BJ (cell line): ENCODE data around the gene INSL3. TPM values are rescaled to one million over a fixed set of nuclear protein-coding genes. Genes with fewer than 3 reads are reported as not detected.

ENCODE experiments used
- CTCF ChIA-PET: fragments of 350-600 bp; formaldehyde crosslinking; extraction: SDS; loops from one replicate; lab custom pipeline; 2021; ENCODE audit warnings: antibody characterized with exemption, inconsistent platforms; lab: Yijun Ruan, JAX
- POLR2A ChIA-PET: fragments of 300-600 bp; sonication (Branson Sonifier 250); formaldehyde crosslinking; extraction: SDS; loops from one replicate; lab custom pipeline; 2021; ENCODE audit warnings: antibody characterized with exemption; lab: Charles Lee
- DNase-seq: peaks from one replicate; pipeline ENCODE4 v3.0.0-alpha.2; 2011; ENCODE audit warnings: low read depth
- H3K27me3 ChIP-seq: 2 replicates; pipeline ENCODE4 v1.6.0; 2011; ENCODE audit warnings: low read length; ENCODE audit not compliant: control insufficient read depth, insufficient read depth
- H3K36me3 ChIP-seq: 2 replicates; pipeline ENCODE4 v1.5.1; 2011; ENCODE audit warnings: low read length; ENCODE audit not compliant: control insufficient read depth, insufficient read depth
- H3K4me3 ChIP-seq: 2 replicates; pipeline ENCODE4 v1.5.1; 2011; ENCODE audit warnings: low read depth, mild to moderate bottlenecking, control low read depth, low read length
- CTCF ChIP-seq: IDR thresholded peaks from 2 replicates; pipeline ENCODE4 v1.5.1; 2011; ENCODE audit warnings: low read depth, mild to moderate bottlenecking, control low read depth, inconsistent platforms, low read length, moderate library complexity; ENCODE audit not compliant: insufficient read depth
- polyA plus RNA-seq: library from polyadenylated mRNA; depleted of rRNA; stranded (reverse); fragments of >200 nt; gene quantifications from 2 replicates; pipeline ENCODE4 v1.2.3, GENCODE V29; 2011

Gene INSL3
- polyA plus RNA-seq, 1 experiment = 0.18 TPM

- Histone ChIP-seq H3K4me3 (no peak overlapping the region), H3K27me3 (peaks cover 8% of the 10 kb centered on the region), H3K36me3 (no peaks in the 10 kb centered on the region)
- TF ChIP-seq CTCF = no peak
- ChIA-PET CTCF (interaction anchor here (1.0 to 2.0 kb wide), 3 partner anchors 12 to 59 kb away, joined by 3 to 10 read pairs (median 4); no protein-coding TSS in a partner anchor), POLR2A (interaction anchor here (0.6 kb wide), 1 partner anchor 428 kb away, joined by 4 read pairs; no protein-coding TSS in a partner anchor)
- DNase-seq = no peak
Measured at GRCh38 chr19:17796013-17796837, 25.1 kb downstream of the INSL3 start.

GRCh38 chr19:17795495-17795856 lies 25.8 kb downstream of the INSL3 start:
- no peak for TF ChIP-seq CTCF
- Histone ChIP-seq H3K4me3 (no peak overlapping the region), H3K27me3 (peaks cover 8% of the 10 kb centered on the region), H3K36me3 (no peaks in the 10 kb centered on the region)
- POLR2A ChIA-PET = no interaction called here
- DNase-seq = no peak
- CTCF ChIA-PET = interaction anchor here (1.4 to 2.0 kb wide), 3 partner anchors 11 to 60 kb away, joined by 3 to 10 read pairs (median 6); no protein-coding TSS in a partner anchor

GRCh38 chr19:17794731-17795494 lies 26.4 kb downstream of the INSL3 start, which contains the start of gene B3GNT3:
Gene B3GNT3, plus strand, starts transcription at chr19:17795138. Its CDS starts 12,670 bp downstream, at chr19:17807808.
- POLR2A ChIA-PET = no interaction called here
- TF ChIP-seq CTCF = no peak
- no peak for DNase-seq
- H3K36me3 ChIP-seq = no peaks in the 10 kb centered on the region
- no peak within 1 kb of the TSS for H3K4me3 ChIP-seq
- H3K27me3 ChIP-seq = peaks cover 10% of the 10 kb centered on the region
- CTCF ChIA-PET = interaction anchor here (1.4 to 2.0 kb wide), 3 partner anchors 11 to 60 kb away, joined by 3 to 10 read pairs (median 6); no protein-coding TSS in a partner anchor

- POLR2A ChIA-PET = no interaction called here
- DNase-seq = no peak
- no peak for TF ChIP-seq CTCF
- peaks cover 10% of the 10 kb centered on the region for H3K27me3 ChIP-seq
- no peaks in the 10 kb centered on the region for H3K36me3 ChIP-seq
- CTCF ChIA-PET = interaction anchor here (1.7 to 2.0 kb wide), 2 partner anchors 10 to 28 kb away, joined by 6 to 10 read pairs; no protein-coding TSS in a partner anchor
- H3K4me3 ChIP-seq = no peak overlapping the region
Measured at GRCh38 chr19:17794412-17794730, 26.9 kb downstream of the INSL3 start.
